Measurements from ENCODE around the gene ACP6.

The ACP6 gene

GRCh38 chr1:147648933-147649332 is 21.4 kb downstream of the ACP6 start:
- DNase-seq (ENCODE audit: low spot score), result no peak

GRCh38 chr1:147647796-147648633 is 22.3 kb downstream of the ACP6 start:
- DNase-seq (ENCODE audit: low spot score), result no peak

GRCh38 chr1:147643974-147644373 is 26.4 kb downstream of the ACP6 start:
- DNase-seq (ENCODE audit: low spot score), result no peak

- DNase-seq (ENCODE audit: low spot score), result peak; percentile 56
Observed at GRCh38 chr1:147641695-147642592, 28.4 kb downstream of the ACP6 start.

- DNase-seq (ENCODE audit: low spot score), result no peak
Observed at GRCh38 chr1:147641291-147641690, 29.0 kb downstream of the ACP6 start.

- DNase-seq (ENCODE audit: low spot score), result peak; percentile 78
Observed at GRCh38 chr1:147640553-147641165, 29.7 kb downstream of the ACP6 start.

- DNase-seq (ENCODE audit: low spot score), result no peak
Observed at GRCh38 chr1:147636314-147636713, 34.0 kb downstream of the ACP6 start.

GRCh38 chr1:147635342-147635741 is 35.0 kb downstream of the ACP6 start:
- no peak for DNase-seq (ENCODE audit: low spot score)

- DNase-seq (ENCODE audit: low spot score), result no peak
Observed at GRCh38 chr1:147634645-147635044, 35.7 kb downstream of the ACP6 start.

GRCh38 chr1:147633759-147634158 is 36.6 kb downstream of the ACP6 start:
- DNase-seq (ENCODE audit: low spot score), result no peak

- DNase-seq (ENCODE audit: low spot score), result no peak
Observed at GRCh38 chr1:147631839-147632238, 38.5 kb downstream of the ACP6 start.

GRCh38 chr1:147630447-147630846 is 39.9 kb downstream of the ACP6 start:
- no peak for DNase-seq (ENCODE audit: low spot score)

- DNase-seq (ENCODE audit: low spot score), result no peak
Observed at GRCh38 chr1:147630022-147630421, 40.3 kb downstream of the ACP6 start.

GRCh38 chr1:147628441-147628840 is 41.9 kb downstream of the ACP6 start:
- no peak for DNase-seq (ENCODE audit: low spot score)

- peak; percentile 87 for DNase-seq (ENCODE audit: low spot score)
Observed at GRCh38 chr1:147627435-147628110, 42.8 kb downstream of the ACP6 start.

GRCh38 chr1:147626739-147627138 is 43.6 kb downstream of the ACP6 start:
- no peak for DNase-seq (ENCODE audit: low spot score)

- DNase-seq (ENCODE audit: low spot score), result no peak
Observed at GRCh38 chr1:147626291-147626690, 44.0 kb downstream of the ACP6 start.

- DNase-seq (ENCODE audit: low spot score), result no peak
Observed at GRCh38 chr1:147625362-147625995, 44.8 kb downstream of the ACP6 start.

GRCh38 chr1:147624529-147624928 is 45.8 kb downstream of the ACP6 start:
- no peak for DNase-seq (ENCODE audit: low spot score)

GRCh38 chr1:147624011-147624410 is 46.3 kb downstream of the ACP6 start:
- no peak for DNase-seq (ENCODE audit: low spot score)

- peak; percentile 26 for DNase-seq (ENCODE audit: low spot score)
Observed at GRCh38 chr1:147622731-147623130, 47.6 kb downstream of the ACP6 start.

GRCh38 chr1:147620543-147620942 is 49.8 kb downstream of the ACP6 start:
- DNase-seq (ENCODE audit: low spot score), result no peak
